GM18520 (cell line): ENCODE data around the gene PRR16.

Experiments
- ATAC-seq: cut with Tn5 transposase; IDR thresholded peaks from one replicate; pipeline ENCODE4 v1.9.1; 2021; ENCODE audit not compliant: unreplicated experiment

The PRR16 gene

GRCh38 chr5:120512791-120513650 lies 48.9 kb downstream of the PRR16 start:
- no peak for ATAC-seq

GRCh38 chr5:120516805-120517204 lies 52.7 kb downstream of the PRR16 start:
- no peak for ATAC-seq

- ATAC-seq = no peak
These were observed 53.6 kb downstream of the PRR16 start for GRCh38 chr5:120517607-120518252.

GRCh38 chr5:120518581-120518980 lies 54.5 kb downstream of the PRR16 start:
- no peak for ATAC-seq

GRCh38 chr5:120527251-120527650 lies 63.2 kb downstream of the PRR16 start:
- no peak for ATAC-seq

- ATAC-seq = no peak
These were observed 64.5 kb downstream of the PRR16 start for GRCh38 chr5:120528609-120529008.

GRCh38 chr5:120529386-120529785 lies 65.3 kb downstream of the PRR16 start:
- ATAC-seq = no peak

GRCh38 chr5:120531215-120531614 lies 67.1 kb downstream of the PRR16 start:
- ATAC-seq = no peak

- no peak for ATAC-seq
These were observed 68.7 kb downstream of the PRR16 start for GRCh38 chr5:120532835-120533234.

GRCh38 chr5:120533581-120533980 lies 69.5 kb downstream of the PRR16 start:
- no peak for ATAC-seq

- ATAC-seq = no peak
These were observed 71.8 kb downstream of the PRR16 start for GRCh38 chr5:120535900-120536299.

GRCh38 chr5:120538149-120538548 lies 74.0 kb downstream of the PRR16 start:
- ATAC-seq = no peak

GRCh38 chr5:120538644-120539043 lies 74.5 kb downstream of the PRR16 start:
- ATAC-seq = no peak

- ATAC-seq = no peak
These were observed 75.4 kb downstream of the PRR16 start for GRCh38 chr5:120539471-120539870.

GRCh38 chr5:120540097-120540496 lies 76.0 kb downstream of the PRR16 start:
- ATAC-seq = no peak

GRCh38 chr5:120544043-120544442 lies 79.9 kb downstream of the PRR16 start:
- ATAC-seq = no peak

GRCh38 chr5:120545007-120545406 lies 80.9 kb downstream of the PRR16 start:
- no peak for ATAC-seq

GRCh38 chr5:120545951-120546350 lies 81.9 kb downstream of the PRR16 start:
- no peak for ATAC-seq

- no peak for ATAC-seq
These were observed 82.8 kb downstream of the PRR16 start for GRCh38 chr5:120546922-120547321.

- ATAC-seq = no peak
These were observed 86.3 kb downstream of the PRR16 start for GRCh38 chr5:120550358-120550757.

- no peak for ATAC-seq
These were observed 88.5 kb downstream of the PRR16 start for GRCh38 chr5:120552638-120553037.

GRCh38 chr5:120555345-120555744 lies 91.2 kb downstream of the PRR16 start:
- ATAC-seq = no peak
